ENCODE results near the gene RAPGEF4. TPM values are rescaled to one million over a fixed set of nuclear protein-coding genes. Genes with fewer than 3 reads are reported as not detected.

RAPGEF4 gene
- total RNA-seq, 4 donors from 2014 or later, result 2.5 to 7.9 (median 4.6) TPM

DNA sequence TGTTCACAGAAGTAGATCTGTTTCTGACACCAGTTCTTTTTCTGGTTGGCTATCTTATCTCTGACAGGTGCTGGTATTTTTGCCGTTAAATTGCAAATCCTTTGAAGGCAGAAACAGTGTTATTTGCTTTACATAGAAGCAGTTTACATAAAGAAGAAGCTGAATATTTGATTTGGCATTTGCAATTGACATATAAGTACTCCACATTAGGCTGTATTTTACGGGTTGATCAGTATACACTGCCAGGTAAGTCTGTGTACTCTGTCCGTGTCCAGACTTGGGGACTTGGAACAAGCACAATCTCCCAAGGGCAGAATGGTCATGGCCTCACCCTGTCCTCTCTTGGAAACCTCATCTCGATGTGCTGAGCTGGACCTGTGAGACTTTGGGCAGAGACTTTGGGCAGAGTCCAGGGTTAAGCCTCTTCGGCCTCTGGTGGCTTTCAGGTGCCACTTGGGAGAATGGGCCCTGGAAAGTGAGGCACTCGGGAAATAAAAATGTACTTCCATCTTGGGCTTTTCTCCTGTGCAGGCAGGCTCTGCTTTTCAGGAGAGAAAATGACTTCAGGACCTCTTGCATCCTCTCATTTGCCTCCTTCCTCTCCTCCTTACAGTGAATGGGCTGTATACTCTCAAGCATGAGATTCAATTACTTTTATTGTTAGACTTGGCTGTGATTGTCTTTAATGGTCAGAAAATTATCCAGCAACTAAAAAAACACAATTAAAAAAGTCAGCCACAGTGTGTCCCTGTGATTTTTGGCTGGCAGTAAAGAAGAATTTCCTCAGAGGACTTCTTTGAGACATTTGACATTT, 108.5 kb downstream of the RAPGEF4 start:
- TF ChIP-seq POLR2A (IDR thresholded peaks at IDR 0.05), result no peak
- no peak for TF ChIP-seq EP300 (IDR thresholded peaks at IDR 0.05)
- no peak for TF ChIP-seq POLR2AphosphoS5 (IDR thresholded peaks at IDR 0.05)
- no peak for TF ChIP-seq CTCF (IDR thresholded peaks at IDR 0.05)
- Histone ChIP-seq H3K27ac (no peak overlapping the region), H3K36me3 (no peaks in the 10 kb centered on the region), H3K4me3 (no peak overlapping the region), H3K9me3 (no peaks in the 10 kb centered on the region), H3K4me1 (no peaks in the 10 kb centered on the region), H3K27me3 (no peaks in the 10 kb centered on the region)
- no peak for ATAC-seq
- 57 to 100% methylated on average over 2 to 5 of the region's 6 CpGs for WGBS, 2 donors (ENCODE audit: low coverage in 1 of 2)

- Histone ChIP-seq H3K4me3 (no peak overlapping the region), H3K27me3 (no peaks in the 10 kb centered on the region), H3K27ac (no peak overlapping the region), H3K36me3 (no peaks in the 10 kb centered on the region), H3K9me3 (no peaks in the 10 kb centered on the region), H3K4me1 (no peaks in the 10 kb centered on the region)
- WGBS, 2 donors (ENCODE audit: low coverage in 1 of 2), result 80% methylated on average over 1 of the region's 2 CpGs; no CpG with 5 or more reads in 1 of the 2 donors
- TF ChIP-seq POLR2A (IDR thresholded peaks at IDR 0.05) (no peak), CTCF (IDR thresholded peaks at IDR 0.05) (no peak), POLR2AphosphoS5 (IDR thresholded peaks at IDR 0.05) (no peak), EP300 (IDR thresholded peaks at IDR 0.05) (no peak)
- no peak for ATAC-seq
Measured at GRCh38 chr2:172845028-172845630, 109.5 kb downstream of the RAPGEF4 start.

DNA sequence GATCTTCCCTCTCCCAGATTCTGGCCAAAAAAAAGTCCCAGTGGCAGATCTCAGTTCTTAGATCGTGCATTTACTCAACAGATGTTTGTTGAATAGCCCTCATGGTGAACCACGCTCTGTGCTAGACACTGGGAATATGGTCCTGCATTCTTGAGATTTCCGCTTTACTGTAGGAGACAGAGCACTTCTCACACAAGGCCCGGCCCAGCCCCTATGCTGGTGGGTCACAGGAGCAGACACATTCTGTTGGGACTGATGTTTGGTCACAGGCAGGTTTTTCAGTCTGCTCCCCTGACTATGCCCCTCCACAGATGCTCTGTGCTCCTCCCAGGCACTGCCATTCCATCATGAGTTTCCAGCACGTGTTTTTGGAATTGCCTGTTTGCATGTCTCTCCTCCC, 110.9 kb downstream of the RAPGEF4 start:
- ATAC-seq, result no peak
- Histone ChIP-seq H3K4me3 (no peak overlapping the region), H3K4me1 (no peaks in the 10 kb centered on the region), H3K27ac (no peak overlapping the region), H3K9me3 (no peaks in the 10 kb centered on the region), H3K27me3 (no peaks in the 10 kb centered on the region), H3K36me3 (no peaks in the 10 kb centered on the region)
- WGBS, 2 donors (ENCODE audit: low coverage in 1 of 2), result 86 to 97% methylated on average over 3 to 4 of the region's 5 CpGs
- TF ChIP-seq POLR2AphosphoS5 (IDR thresholded peaks at IDR 0.05) (no peak), EP300 (IDR thresholded peaks at IDR 0.05) (no peak), POLR2A (IDR thresholded peaks at IDR 0.05) (no peak), CTCF (IDR thresholded peaks at IDR 0.05) (no peak)

DNA sequence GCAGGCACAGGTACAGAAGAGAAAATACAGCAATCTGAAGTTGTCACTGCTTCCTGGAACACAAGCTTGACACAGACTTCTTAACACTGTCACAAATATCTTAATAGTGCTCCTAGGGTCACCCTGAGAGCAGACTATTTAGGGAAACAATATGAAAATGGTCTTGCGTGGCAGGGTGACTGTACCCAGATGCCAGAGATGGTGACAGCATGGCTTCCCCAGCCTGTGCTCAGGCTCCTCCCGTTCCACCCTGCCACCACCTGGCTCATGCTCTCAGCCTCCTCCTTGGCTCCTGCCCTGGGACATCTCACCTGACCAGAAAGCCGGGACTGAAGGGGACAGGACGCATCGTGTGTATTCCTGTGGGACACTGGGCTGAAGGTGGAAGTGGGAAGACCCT, 111.5 kb downstream of the RAPGEF4 start:
- Histone ChIP-seq H3K4me1 (no peaks in the 10 kb centered on the region), H3K27me3 (no peaks in the 10 kb centered on the region), H3K9me3 (no peaks in the 10 kb centered on the region), H3K36me3 (no peaks in the 10 kb centered on the region), H3K4me3 (no peak overlapping the region), H3K27ac (no peak overlapping the region)
- WGBS, 2 donors (ENCODE audit: low coverage in 1 of 2), result 100% methylated on average over 1 of the region's 5 CpGs
- no peak for ATAC-seq
- TF ChIP-seq EP300 (IDR thresholded peaks at IDR 0.05) (no peak), POLR2AphosphoS5 (IDR thresholded peaks at IDR 0.05) (no peak), POLR2A (IDR thresholded peaks at IDR 0.05) (no peak), CTCF (IDR thresholded peaks at IDR 0.05) (no peak)

GRCh38 chr2:172848519-172848918, 112.9 kb downstream of the RAPGEF4 start:
- no peaks in the 10 kb centered on the region for H3K27me3 ChIP-seq
- H3K9me3 ChIP-seq, result no peaks in the 10 kb centered on the region
- no peak for ATAC-seq
- no peaks in the 10 kb centered on the region for H3K36me3 ChIP-seq
- no peak overlapping the region for H3K27ac ChIP-seq
- 36 to 64% methylated on average over 2 of the region's 2 CpGs for WGBS, 2 donors (ENCODE audit: low coverage in 1 of 2)
- no peak overlapping the region for H3K4me3 ChIP-seq
- H3K4me1 ChIP-seq, result no peaks in the 10 kb centered on the region
- no peak for TF ChIP-seq POLR2A (IDR thresholded peaks at IDR 0.05)
- TF ChIP-seq CTCF (IDR thresholded peaks at IDR 0.05), result no peak
- no peak for TF ChIP-seq EP300 (IDR thresholded peaks at IDR 0.05)
- no peak for TF ChIP-seq POLR2AphosphoS5 (IDR thresholded peaks at IDR 0.05)

Data from gastroesophageal sphincter (tissue), 4 donors.